Hepatic stellate cell (primary cell): Measurements from ENCODE around the gene HSDL1.
"Not testable (repeated sequence)": the region's sequence is repeated elsewhere in the genome, so short reads cannot be mapped to it uniquely, and the experiment has no call there.

Experiments
- DNase-seq: peaks from one replicate; pipeline ENCODE4 v3.0.0; 2011; ENCODE audit warnings: low spot score

Gene HSDL1

GRCh38 chr16:84138824-84139627, 6.0 kb downstream of the HSDL1 start:
- no peak for DNase-seq

DNA sequence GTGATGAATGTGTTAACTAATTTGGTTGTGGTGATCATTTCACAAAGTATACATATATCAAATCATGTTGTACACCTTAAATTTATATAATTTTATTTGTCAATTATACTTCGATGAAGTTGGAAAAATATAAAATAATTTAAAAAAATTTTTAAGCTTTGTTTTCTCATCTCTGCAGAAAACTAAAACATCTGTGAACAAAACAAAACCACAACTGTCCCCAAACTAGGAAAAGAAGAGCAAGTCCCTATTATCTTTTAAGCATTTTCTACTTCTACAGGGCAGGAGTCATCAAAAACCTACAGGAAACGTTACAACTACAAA, 6.5 kb downstream of the HSDL1 start:
- DNase-seq = no peak

DNA sequence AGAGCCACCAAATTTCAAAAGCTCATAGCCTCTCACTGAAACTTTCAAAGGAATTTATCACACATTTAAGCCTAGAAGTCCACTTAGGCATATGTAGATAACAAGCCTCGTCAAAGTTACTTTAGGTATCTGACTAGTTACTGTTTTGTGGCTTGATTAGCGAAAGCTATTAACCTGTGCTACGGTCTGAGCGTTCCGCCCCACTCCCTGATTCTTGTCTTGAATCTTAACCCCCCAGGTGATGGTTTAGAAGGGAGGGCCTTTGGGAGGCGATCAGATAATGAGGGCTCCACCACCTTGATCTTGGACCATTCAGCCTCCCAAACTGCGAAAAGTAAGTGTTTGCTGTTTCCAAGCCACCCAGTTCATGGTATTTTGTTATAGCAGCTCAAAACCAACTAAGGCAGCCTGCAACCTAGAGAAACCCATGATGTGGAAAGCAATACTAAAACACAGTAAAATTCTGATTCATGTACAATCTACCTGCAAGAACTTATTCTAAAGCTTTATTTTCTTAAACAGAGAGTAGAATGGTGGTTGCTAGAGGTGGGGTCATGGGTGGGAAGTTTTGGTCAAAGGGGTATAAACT, 7.1 kb downstream of the HSDL1 start:
- DNase-seq = no peak

DNA sequence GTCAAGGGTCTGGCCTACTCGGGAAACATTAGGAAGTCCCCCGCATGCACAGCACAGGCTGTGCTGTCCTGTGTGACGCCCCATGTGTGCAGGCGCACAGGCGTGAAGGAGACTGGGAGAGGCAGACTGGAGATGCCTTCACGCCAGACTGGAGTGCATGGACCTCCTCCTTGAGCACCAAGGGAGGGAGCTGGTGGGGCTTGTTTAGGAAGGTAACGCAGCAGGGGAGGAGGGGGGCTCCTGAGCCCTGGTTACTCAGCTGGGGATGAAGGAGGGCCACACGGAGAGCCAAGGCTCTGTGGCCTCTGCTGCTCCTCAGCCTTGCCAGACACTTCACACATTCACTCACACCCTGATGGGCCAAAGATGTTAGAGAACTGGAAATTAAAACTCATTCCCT, 7.7 kb downstream of the HSDL1 start:
- no peak for DNase-seq

- no peak for DNase-seq
These were observed 8.4 kb downstream of the HSDL1 start for GRCh38 chr16:84136331-84137125.

DNA sequence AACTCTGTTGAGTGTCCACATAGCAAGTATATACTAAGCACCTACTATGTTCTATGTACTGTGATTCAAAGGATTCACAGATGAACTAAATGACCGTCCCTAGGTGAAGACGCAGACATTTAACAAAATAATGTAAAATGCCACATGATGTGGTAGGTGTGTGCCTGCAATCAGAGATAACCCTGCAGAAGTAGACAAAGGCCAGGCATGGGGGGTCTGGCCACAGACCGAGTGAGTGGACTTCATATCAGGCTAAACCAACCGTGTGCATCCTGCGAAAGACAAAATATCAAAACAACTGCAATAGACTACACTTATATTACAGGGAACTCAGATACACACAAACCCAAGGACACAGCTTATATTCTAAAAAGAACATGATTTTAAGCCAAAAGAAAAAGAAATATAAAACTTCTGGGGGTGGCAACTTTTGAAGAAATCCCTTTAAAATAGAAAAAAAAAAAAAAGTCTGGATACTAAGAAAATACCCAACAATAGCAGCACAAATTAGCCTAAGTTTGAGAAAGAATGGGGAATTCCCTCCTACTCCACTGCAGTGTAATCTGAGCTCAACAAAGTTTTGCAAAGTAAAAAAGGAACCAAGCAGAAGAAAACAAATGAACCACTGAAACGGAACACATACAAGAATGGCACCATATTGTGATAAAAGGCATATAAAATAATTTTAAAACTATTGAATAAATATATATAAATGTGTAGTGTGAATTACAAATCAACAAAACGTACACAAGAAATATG, 12.3 kb downstream of the HSDL1 start:
- DNase-seq = no peak

DNA sequence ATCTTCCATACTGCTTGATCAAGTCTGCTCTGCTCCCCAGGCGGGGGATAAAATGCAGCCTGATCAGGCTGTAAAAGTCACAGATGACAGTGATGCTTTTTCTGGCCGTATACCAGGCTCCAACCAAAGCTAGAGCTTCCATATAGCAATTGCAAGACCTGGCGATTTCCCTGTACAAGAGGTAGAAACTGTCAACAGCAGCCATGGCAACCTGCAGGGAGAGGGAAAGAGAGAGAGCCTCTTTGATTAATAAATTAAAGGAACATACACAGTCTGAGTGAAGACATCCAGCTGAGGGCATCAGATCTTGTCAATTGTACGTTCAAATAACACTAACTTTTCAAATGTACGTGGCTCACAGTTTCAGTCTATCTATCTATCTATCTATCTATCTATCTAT, 13.9 kb downstream of the HSDL1 start:
- no peak for DNase-seq

GRCh38 chr16:84124257-84125073, 20.5 kb downstream of the HSDL1 start:
- DNase-seq = no peak

DNA sequence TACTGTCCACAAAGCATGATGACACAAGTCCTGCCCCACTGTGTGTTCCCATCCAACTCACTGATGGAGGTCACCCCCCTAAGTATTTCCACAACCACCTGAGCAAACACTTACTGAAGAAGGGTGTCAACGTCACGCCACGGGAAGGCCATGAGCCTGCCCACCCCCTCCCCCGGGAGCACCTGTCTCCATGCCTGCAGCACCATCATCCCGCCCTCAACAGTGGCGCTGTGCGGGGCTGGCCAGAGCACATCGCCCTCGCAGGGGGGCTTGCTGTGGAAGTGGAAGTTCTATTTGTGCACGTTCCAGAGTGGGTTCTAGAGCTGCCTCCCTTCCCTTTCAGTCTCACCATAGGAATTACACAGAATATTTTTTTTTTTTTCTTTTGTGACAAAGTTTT, 24.0 kb downstream of the HSDL1 start:
- DNase-seq = no peak

GRCh38 chr16:84120023-84120422, 25.0 kb downstream of the HSDL1 start:
- DNase-seq = no peak

DNA sequence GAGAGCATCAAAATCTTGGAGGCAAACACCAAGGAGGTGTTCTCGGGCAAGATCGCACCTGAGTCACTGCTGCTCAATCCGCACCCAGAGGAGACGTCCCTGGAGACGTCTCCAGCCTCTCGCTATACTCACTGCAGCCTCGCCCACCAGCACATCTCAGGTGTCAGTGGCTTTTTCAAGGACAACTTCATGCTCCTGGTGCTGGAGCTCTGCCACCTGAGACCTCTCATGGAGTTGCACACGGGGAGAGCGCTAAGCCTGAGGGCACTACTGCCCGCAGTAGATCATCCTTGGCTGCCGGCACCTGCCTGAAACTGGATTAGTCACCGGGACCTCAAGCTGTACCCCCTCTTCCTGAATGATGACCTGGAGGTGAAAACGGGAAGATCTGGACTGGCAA, 25.6 kb downstream of the HSDL1 start:
- no peak for DNase-seq

DNA sequence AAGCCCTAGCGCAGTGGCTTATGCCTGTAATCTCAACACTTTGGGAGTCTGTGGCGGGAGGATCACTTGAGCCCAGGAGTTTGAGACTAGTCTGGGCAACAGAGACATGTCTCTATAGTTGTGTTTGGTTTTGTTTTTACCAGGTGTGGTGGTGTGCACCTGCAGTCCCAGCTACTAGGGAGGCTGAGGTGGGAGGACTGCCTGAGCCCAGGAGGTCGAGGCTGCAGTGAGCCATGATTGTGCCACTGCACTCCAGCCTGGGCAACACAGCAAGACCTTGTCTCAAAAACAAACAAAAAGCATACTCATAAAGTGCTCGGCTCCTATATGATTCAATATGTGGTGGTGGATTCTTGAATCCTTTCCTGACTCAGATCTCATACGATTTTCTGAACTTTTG, 26.7 kb downstream of the HSDL1 start:
- not testable (repeated sequence) for DNase-seq

DNA sequence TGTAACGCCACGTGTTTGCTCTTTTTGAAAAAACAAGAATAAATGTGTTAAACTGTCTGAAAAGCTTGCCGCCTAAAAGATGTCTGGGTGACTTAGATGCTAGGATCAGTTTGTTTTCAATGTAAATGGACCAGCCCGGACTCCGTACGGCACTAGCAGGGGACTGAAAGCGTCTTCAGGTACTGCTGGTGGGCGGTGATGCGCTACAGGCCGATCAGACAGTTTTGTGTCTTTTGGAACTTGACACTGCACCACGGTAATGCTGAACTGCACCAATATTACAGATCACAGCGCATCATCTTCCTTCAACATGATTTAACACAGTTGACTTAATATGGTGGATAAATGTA, 27.5 kb downstream of the HSDL1 start:
- no peak for DNase-seq

- DNase-seq = peak; percentile 98
These were observed 28.1 kb downstream of the HSDL1 start, which contains the start of gene MBTPS1 for GRCh38 chr16:84116720-84117493. TSS of gene MBTPS1 (minus strand) at chr16:84116942. CDS start at chr16:84101783, 15,159 bp downstream.

- peak; percentile 27 for DNase-seq
These were observed 28.9 kb downstream of the HSDL1 start for GRCh38 chr16:84115919-84116719.

DNA sequence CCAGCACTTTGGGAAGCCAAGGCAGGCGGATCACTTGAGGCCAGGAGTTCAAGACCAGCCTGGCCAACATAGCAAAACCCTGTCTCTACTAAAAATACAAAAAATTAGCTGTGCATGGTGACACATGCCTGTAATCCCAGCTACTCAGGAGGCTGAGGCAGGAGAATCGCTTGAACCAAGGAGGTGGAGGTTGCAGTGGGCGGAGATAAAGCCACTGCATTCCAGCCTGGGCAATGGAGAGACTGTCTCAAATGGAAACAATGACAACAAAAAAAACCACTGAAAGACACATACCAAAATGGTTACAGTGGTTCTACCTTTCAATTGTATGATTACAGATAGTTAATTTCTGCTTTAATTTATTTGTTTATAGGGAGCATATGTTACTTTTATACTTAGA, 33.0 kb downstream of the HSDL1 start:
- not testable (repeated sequence) for DNase-seq

GRCh38 chr16:84111525-84111924, 33.5 kb downstream of the HSDL1 start:
- no peak for DNase-seq

DNA sequence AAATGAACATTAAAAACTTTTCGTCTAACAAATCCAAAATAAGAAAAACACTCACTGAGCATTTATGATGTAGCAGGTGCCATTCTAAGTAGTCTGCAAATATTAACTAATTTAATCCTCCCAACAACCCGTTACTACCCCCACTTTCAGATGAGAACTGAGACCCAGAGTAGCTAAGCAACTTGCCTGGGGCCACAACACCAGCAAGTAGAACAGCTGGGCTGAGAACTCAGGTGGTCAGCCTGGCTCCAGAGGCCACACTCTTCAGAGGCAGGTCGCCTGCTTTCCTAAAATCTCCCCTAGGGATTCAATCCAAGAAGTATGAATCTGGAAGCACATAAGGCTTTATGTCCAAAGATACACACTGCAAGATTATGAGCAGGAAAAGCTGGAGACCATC, 34.5 kb downstream of the HSDL1 start:
- DNase-seq = no peak

GRCh38 chr16:84109598-84110335, 35.2 kb downstream of the HSDL1 start:
- DNase-seq = no peak
